HepG2 (cell line): ENCODE results near the gene POLR3E. TPM values are rescaled to one million over a fixed set of nuclear protein-coding genes. Genes with fewer than 3 reads are reported as not detected.

Source experiments
- EP300 ChIP-seq, 3 experiments: sonication (generic) in 1 of 3; formaldehyde crosslinking in 1 of 3; IDR thresholded peaks; 2 replicates each; pipeline versions ENCODE4 v1.5.1 to v1.6.1; 2011 to 2020; ENCODE audit warnings: low read depth in 2 of 3, low read length in 2 of 3, borderline replicate concordance in 1 of 3, improper control_type of control experiment in 1 of 3, mild to moderate bottlenecking in 1 of 3, missing genetic modification reagents in 1 of 3, moderate library complexity in 1 of 3
- FOSL2 ChIP-seq: sonication (generic); formaldehyde crosslinking; IDR thresholded peaks from 2 replicates; pipeline ENCODE4 v1.4.0; 2020; ENCODE audit warnings: missing genetic modification reagents
- FOXK1 ChIP-seq: sonication (generic); formaldehyde crosslinking; IDR thresholded peaks from 2 replicates; pipeline ENCODE4 v1.4.0; 2020; ENCODE audit warnings: low read depth, missing genetic modification reagents, borderline replicate concordance
- GFI1 ChIP-seq: sonication (generic); formaldehyde crosslinking; IDR thresholded peaks from 2 replicates; pipeline ENCODE4 v1.5.0; 2020; ENCODE audit warnings: missing genetic modification reagents, mild to moderate bottlenecking, borderline replicate concordance
- HMG20B ChIP-seq: conservative IDR thresholded peaks from 2 replicates; pipeline ENCODE4 v1.6.1; 2016; ENCODE audit warnings: missing genetic modification reagents, missing compliant biosample characterization
- KDM5B ChIP-seq: sonication (generic); formaldehyde crosslinking; IDR thresholded peaks from 2 replicates; pipeline ENCODE4 v1.4.0; 2020; ENCODE audit warnings: missing genetic modification reagents, mild to moderate bottlenecking, borderline replicate concordance
- KLF15 ChIP-seq: sonication (generic); formaldehyde crosslinking; IDR thresholded peaks from 2 replicates; pipeline ENCODE4 v1.8.1; 2023; ENCODE audit warnings: borderline replicate concordance, mild to moderate bottlenecking, inconsistent platforms, missing genetic modification reagents, mixed read lengths
- MLLT10 ChIP-seq: sonication (generic); formaldehyde crosslinking; IDR thresholded peaks from 2 replicates; pipeline ENCODE4 v1.4.0; 2020; ENCODE audit warnings: missing genetic modification reagents
- NAIF1 ChIP-seq: sonication (generic); formaldehyde crosslinking; IDR thresholded peaks from 2 replicates; pipeline ENCODE4 v1.5.0; 2020; ENCODE audit warnings: mild to moderate bottlenecking, missing genetic modification reagents, borderline replicate concordance
- NFKB2 ChIP-seq: sonication (generic); formaldehyde crosslinking; IDR thresholded peaks from 2 replicates; pipeline ENCODE4 v1.4.0; 2020; ENCODE audit warnings: missing genetic modification reagents, borderline replicate concordance
- RAD21 ChIP-seq: fragments of 450-650 bp; formaldehyde crosslinking; IDR thresholded peaks from 2 replicates; pipeline ENCODE4 v1.5.0; 2020; ENCODE audit warnings: mild to moderate bottlenecking
- SAFB2 ChIP-seq: sonication (generic); formaldehyde crosslinking; IDR thresholded peaks from 2 replicates; pipeline ENCODE4 v1.5.1; 2020; ENCODE audit warnings: missing genetic modification reagents, low read depth, mild to moderate bottlenecking, borderline replicate concordance
- SNAPC2 ChIP-seq: sonication (generic); formaldehyde crosslinking; IDR thresholded peaks from 2 replicates; pipeline ENCODE4 v1.8.1; 2022; ENCODE audit warnings: mild to moderate bottlenecking, missing genetic modification reagents
- SRF ChIP-seq: IDR thresholded peaks from 2 replicates; pipeline ENCODE4 v1.6.1; 2011; ENCODE audit warnings: mild to moderate bottlenecking, low read depth, low read length, moderate library complexity
- SRY ChIP-seq: sonication (generic); formaldehyde crosslinking; IDR thresholded peaks from 2 replicates; pipeline ENCODE4 v1.8.0; 2022; ENCODE audit warnings: mild to moderate bottlenecking, missing genetic modification reagents
- SSRP1 ChIP-seq: IDR thresholded peaks from 2 replicates; pipeline ENCODE4 v1.6.1; 2016; ENCODE audit warnings: control low read depth
- ZBTB21 ChIP-seq: sonication (generic); formaldehyde crosslinking; IDR thresholded peaks from 2 replicates; pipeline ENCODE4 v1.4.0; 2020; ENCODE audit warnings: missing genetic modification reagents
- ZNF547 ChIP-seq: sonication (generic); formaldehyde crosslinking; IDR thresholded peaks from 2 replicates; pipeline ENCODE4 v1.5.1; 2020; ENCODE audit warnings: mild to moderate bottlenecking, missing genetic modification reagents
- ZNF550 ChIP-seq: sonication (generic); formaldehyde crosslinking; IDR thresholded peaks from 2 replicates; pipeline ENCODE4 v1.4.0; 2020; ENCODE audit warnings: mild to moderate bottlenecking, missing genetic modification reagents, borderline replicate concordance
- ZNF674 ChIP-seq: sonication (generic); formaldehyde crosslinking; IDR thresholded peaks from 2 replicates; pipeline ENCODE4 v1.5.0; 2020; ENCODE audit warnings: low read depth, mild to moderate bottlenecking, missing genetic modification reagents
- ZSCAN21 ChIP-seq: sonication (generic); formaldehyde crosslinking; IDR thresholded peaks from 2 replicates; pipeline ENCODE4 v1.8.0; 2022; ENCODE audit warnings: mild to moderate bottlenecking, missing genetic modification reagents, moderate library complexity, borderline replicate concordance
- polyA plus RNA-seq, 8 experiments: library from polyadenylated mRNA; depleted of rRNA in 3 of 8; stranded (reverse) in 7 of 8; unstranded in 1 of 8; fragments of >200 nt; fragmentation: Illumina TruSeq in 4 of 8; extraction: Trizol in 4 of 8; gene quantifications; 2 replicates each; pipeline versions ENCODE4 v1.2.1 to v1.2.3, GENCODE V29; 2011 to 2016; ENCODE audit warnings: low read depth in 4 of 8, missing spikeins in 1 of 8, mixed read lengths in 1 of 8; ENCODE audit not compliant: insufficient read depth in 1 of 8
- total RNA-seq, 5 experiments: library from RNA; depleted of rRNA; stranded (reverse); fragments of >200 nt; fragmentation: Illumina TruSeq; extraction: Trizol; gene quantifications; 2 replicates each; pipeline ENCODE4 v1.2.3, GENCODE V29; 2016; ENCODE audit warnings: low read depth in 1 of 5
- TF ChIP-seq, protein P1 (sequence below): sonication (generic); formaldehyde crosslinking; IDR thresholded peaks from 2 replicates; pipeline ENCODE4 v1.5.0; 2020; ENCODE audit warnings: missing genetic modification reagents, mild to moderate bottlenecking, borderline replicate concordance
- TF ChIP-seq, protein P2 (sequence below): IDR thresholded peaks from 2 replicates; pipeline ENCODE4 v1.6.1; 2016; ENCODE audit warnings: missing compliant biosample characterization, missing genetic modification reagents, borderline replicate concordance
- TF ChIP-seq, protein P3 (sequence below): sonication (generic); formaldehyde crosslinking; IDR thresholded peaks from 2 replicates; pipeline ENCODE4 v1.8.1; 2023; ENCODE audit warnings: mild to moderate bottlenecking, inconsistent platforms, moderate library complexity, missing genetic modification reagents, borderline replicate concordance
- TF ChIP-seq, protein P4 (sequence below): sonication (generic); formaldehyde crosslinking; IDR thresholded peaks from 2 replicates; pipeline ENCODE4 v1.4.0; 2020; ENCODE audit warnings: mild to moderate bottlenecking, missing genetic modification reagents

Gene POLR3E
- total and polyA plus RNA-seq, 2 of the 13 experiments (the other 11 are each of a cell fraction or from before 2014, with no cell fraction given), result 135 to 262 TPM

DNA sequence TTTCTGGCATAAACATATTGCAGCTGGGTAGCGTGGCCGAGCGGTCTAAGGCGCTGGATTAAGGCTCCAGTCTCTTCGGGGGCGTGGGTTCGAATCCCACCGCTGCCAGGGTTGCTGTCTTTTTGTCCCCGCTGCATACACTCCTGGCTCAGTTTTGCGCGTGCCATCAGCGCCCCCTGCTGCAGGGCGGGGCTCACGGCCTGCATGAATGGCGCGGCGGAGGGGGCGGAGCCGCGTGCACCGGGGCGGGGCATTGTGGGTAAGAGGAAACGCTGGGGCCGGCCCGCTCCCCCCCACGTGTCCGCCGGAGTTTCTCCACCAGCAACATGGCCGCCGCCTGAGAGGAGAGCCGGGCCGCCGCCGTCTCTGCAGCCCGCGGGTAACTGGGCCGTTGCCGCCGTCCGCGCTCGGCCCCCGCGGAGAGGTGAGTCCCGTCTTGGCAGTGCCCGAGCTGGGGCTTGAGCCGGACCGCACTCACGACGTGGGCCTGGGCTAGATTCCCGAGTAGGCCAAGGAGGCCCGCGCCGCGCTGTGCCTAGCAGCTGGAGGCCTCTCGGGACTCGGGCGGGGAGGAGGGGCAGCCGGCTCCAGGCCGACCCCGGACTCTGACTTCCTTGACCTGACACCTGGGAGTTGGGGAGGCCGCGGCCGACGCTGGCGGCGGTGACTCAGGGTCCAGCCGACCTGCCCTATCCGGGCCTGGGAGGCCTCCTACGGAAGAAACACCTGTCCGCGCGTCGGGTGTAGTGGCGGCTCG lies at the start of gene POLR3E (continued):
- TF ChIP-seq ZSCAN21 (CRISPR knock-in tag) (peak; percentile 97), MLLT10 (no peak), SAFB2 (CRISPR knock-in tag) (peak; percentile 99), FOSL2 (CRISPR knock-in tag) (peak; percentile 81), KDM5B (CRISPR knock-in tag) (peak; percentile 100), SRF (0 out of 2 replicates have a peak, but pooled peaks have one; percentile 50), NFKB2 (CRISPR knock-in tag) (peak; percentile 98; the same call in 1 of the 2 replicates), HMG20B (CRISPR knock-in tag) (peak; percentile 24; the same call in 1 of the 2 replicates), SNAPC2 (CRISPR knock-in tag) (peak; percentile 96), ZBTB21 (CRISPR knock-in tag) (peak; percentile 58), KLF15 (0 out of 2 replicates have a peak, but pooled peaks have one; percentile 86), SRY (CRISPR knock-in tag) (peak; percentile 99), FOXK1 (CRISPR knock-in tag) (peak; percentile 94), RAD21 (CRISPR knock-in tag) (peak; percentile 100), EP300 (IDR thresholded peaks at IDR 0.05; ENCODE audit: low read depth in 2 of 2, low read length in 2 of 2) (peak; percentile 40 to 87; a peak in 3 of 4 replicates), EP300 (CRISPR knock-in tag; IDR thresholded peaks at IDR 0.05; ENCODE audit: borderline replicate concordance) (peak; percentile 61; the same call in 1 of the 2 replicates), ZNF674 (peak; percentile 99), SSRP1 (CRISPR knock-in tag) (peak; percentile 87; the same call in 1 of the 2 replicates), ZNF547 (CRISPR knock-in tag) (peak; percentile 96), GFI1 (CRISPR knock-in tag) (peak; percentile 80; the same call in 1 of the 2 replicates), ZNF550 (CRISPR knock-in tag) (no peak; the same call in 1 of the 2 replicates), NAIF1 (CRISPR knock-in tag) (peak; percentile 88)
- TF ChIP-seq, protein P1, sequence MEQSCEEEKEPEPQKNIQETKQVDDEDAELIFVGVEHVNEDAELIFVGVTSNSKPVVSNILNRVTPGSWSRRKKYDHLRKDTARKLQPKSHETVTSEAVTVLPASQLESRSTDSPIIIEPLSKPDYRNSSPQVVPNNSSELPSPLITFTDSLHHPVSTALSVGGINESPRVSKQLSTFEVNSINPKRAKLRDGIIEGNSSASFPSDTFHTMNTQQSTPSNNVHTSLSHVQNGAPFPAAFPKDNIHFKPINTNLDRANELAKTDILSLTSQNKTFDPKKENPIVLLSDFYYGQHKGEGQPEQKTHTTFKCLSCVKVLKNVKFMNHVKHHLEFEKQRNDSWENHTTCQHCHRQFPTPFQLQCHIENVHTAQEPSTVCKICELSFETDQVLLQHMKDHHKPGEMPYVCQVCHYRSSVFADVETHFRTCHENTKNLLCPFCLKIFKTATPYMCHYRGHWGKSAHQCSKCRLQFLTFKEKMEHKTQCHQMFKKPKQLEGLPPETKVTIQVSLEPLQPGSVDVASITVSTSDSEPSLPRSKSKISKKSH (CRISPR knock-in tag), result peak; percentile 98
- TF ChIP-seq, protein P2, sequence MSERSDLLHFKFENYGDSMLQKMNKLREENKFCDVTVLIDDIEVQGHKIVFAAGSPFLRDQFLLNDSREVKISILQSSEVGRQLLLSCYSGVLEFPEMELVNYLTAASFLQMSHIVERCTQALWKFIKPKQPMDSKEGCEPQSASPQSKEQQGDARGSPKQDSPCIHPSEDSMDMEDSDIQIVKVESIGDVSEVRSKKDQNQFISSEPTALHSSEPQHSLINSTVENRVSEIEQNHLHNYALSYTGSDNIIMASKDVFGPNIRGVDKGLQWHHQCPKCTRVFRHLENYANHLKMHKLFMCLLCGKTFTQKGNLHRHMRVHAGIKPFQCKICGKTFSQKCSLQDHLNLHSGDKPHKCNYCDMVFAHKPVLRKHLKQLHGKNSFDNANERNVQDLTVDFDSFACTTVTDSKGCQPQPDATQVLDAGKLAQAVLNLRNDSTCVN (CRISPR knock-in tag), result peak; percentile 91
- TF ChIP-seq, protein P3, sequence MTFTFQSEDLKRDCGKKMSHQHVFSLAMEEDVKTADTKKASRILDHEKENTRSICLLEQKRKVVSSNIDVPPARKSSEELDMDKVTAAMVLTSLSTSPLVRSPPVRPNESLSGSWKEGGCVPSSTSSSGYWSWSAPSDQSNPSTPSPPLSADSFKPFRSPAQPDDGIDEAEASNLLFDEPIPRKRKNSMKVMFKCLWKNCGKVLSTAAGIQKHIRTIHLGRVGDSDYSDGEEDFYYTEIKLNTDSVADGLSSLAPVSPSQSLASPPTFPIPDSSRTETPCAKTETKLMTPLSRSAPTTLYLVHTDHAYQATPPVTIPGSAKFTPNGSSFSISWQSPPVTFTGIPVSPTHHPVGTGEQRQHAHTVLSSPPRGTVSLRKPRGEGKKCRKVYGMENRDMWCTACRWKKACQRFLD (CRISPR knock-in tag), result peak; percentile 94
- TF ChIP-seq, protein P4, sequence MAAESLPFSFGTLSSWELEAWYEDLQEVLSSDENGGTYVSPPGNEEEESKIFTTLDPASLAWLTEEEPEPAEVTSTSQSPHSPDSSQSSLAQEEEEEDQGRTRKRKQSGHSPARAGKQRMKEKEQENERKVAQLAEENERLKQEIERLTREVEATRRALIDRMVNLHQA, result peak; percentile 67
